Smooth muscle cell (in vitro differentiated cells): ENCODE data around the gene SRCIN1. TPM values are rescaled to one million over a fixed set of nuclear protein-coding genes. Genes with fewer than 3 reads are reported as not detected.

Source experiments
- DNase-seq: peaks from one replicate; lab custom pipeline; 2025; ENCODE audit not compliant: unreplicated experiment; lab: John Stamatoyannopoulos, UW
- H2AFZ ChIP-seq: fragments of 200-600 bp; sonication (generic); 2 replicates; pipeline ENCODE4 v1.6.0; 2016; ENCODE audit warnings: antibody characterized with exemption, low read depth, mild to moderate bottlenecking
- H3F3A ChIP-seq: fragments of 200-600 bp; sonication (generic); 2 replicates; pipeline ENCODE4 v1.6.0; 2017; ENCODE audit warnings: antibody characterized with exemption, low read depth
- H3K27ac ChIP-seq: fragments of 200-600 bp; sonication (generic); 2 replicates; pipeline ENCODE4 v1.5.1; 2016; ENCODE audit warnings: low read depth, mild to moderate bottlenecking
- H3K27me3 ChIP-seq: fragments of 200-600 bp; sonication (generic); 2 replicates; pipeline ENCODE4 v1.6.1; 2016; ENCODE audit warnings: low read depth, mild to moderate bottlenecking
- H3K36me3 ChIP-seq: fragments of 200-600 bp; sonication (generic); 2 replicates; pipeline ENCODE4 v1.5.1; 2016; ENCODE audit warnings: low read depth
- H3K4me1 ChIP-seq: fragments of 200-600 bp; sonication (generic); 2 replicates; pipeline ENCODE4 v1.5.1; 2016; ENCODE audit warnings: low read depth
- H3K4me2 ChIP-seq: fragments of 200-600 bp; sonication (generic); 2 replicates; pipeline ENCODE4 v1.6.0; 2016; ENCODE audit warnings: mild to moderate bottlenecking
- H3K4me3 ChIP-seq: fragments of 200-600 bp; sonication (generic); 2 replicates; pipeline ENCODE4 v1.5.1; 2016; ENCODE audit warnings: mild to moderate bottlenecking
- H3K79me2 ChIP-seq: fragments of 200-600 bp; sonication (generic); 2 replicates; pipeline ENCODE4 v1.6.0; 2016; ENCODE audit warnings: low read depth, mild to moderate bottlenecking
- H3K9ac ChIP-seq: fragments of 200-600 bp; sonication (generic); 2 replicates; pipeline ENCODE4 v1.6.0; 2016; ENCODE audit warnings: low read depth
- H3K9me3 ChIP-seq: fragments of 200-600 bp; sonication (generic); replicated peaks from 2 replicates; pipeline ENCODE4 v1.5.1; 2016; ENCODE audit warnings: low read depth
- H4K20me1 ChIP-seq: fragments of 200-600 bp; sonication (generic); 2 replicates; pipeline ENCODE4 v1.6.0; 2016; ENCODE audit warnings: low read depth
- WGBS: methylation state at CpG from one replicate; pipeline ENCODE4 v1.1.7; 2016; ENCODE audit warnings: low lambda C conversion rate; 5-methylcytosine and 5-hydroxymethylcytosine counted together
- polyA plus RNA-seq: library from polyadenylated mRNA; unstranded; fragments of >200 nt; fragmentation: Nextera tagmentation; extraction: Ambion mirVana; gene quantifications from 2 replicates; pipeline ENCODE4 v1.2.1, GENCODE V29; 2016
- total RNA-seq: library from RNA; depleted of rRNA; stranded (reverse); fragments of >200 nt; gene quantifications from 2 replicates; pipeline ENCODE4 v1.2.3, GENCODE V29; 2014
- TF ChIP-seq, protein P1 (sequence below): fragments of 200-600 bp; sonication (generic); IDR thresholded peaks from 2 replicates; pipeline ENCODE4 v1.5.1; 2017; ENCODE audit warnings: borderline replicate concordance, mild to moderate bottlenecking, antibody characterized with exemption; ENCODE audit not compliant: insufficient read depth, poor library complexity, severe bottlenecking

SRCIN1 gene
- total and polyA plus RNA-seq, 2 experiments from 2014 or later = 0.16 to 0.90 TPM

DNA sequence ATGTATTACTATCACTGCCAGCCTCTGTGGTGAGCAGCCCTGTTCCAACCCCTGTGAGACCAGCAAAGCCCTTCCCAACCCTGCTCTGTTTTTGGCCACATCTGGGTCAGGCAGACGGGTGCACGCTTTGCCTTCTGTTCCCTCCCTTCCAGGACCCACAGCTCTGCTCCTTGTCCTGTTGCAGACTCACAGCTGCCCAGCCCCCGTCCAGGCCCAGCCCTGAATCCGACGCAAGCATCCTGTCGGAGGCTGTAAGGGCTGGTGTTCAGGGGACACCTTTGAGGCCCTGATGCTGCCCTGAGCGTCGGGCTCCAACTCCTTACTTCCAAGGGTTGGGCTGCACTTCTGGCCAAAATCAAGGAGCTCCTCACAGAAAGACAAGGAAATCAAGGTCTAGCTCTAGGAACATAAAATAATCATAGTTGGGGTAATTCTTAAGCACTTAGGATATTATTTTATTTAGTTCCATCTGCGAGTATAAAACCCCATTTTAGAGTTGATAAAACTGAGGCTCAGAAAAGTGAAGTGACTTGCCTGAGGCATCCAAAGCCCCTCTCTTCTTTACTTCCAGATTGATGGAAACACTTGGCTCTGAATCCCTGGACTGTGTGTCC, 14.3 kb upstream of the SRCIN1 start:
- H3K36me3 ChIP-seq = no peaks in the 10 kb centered on the region
- peaks cover 3% of the 10 kb centered on the region for H3K27me3 ChIP-seq
- TF ChIP-seq, protein P1, sequence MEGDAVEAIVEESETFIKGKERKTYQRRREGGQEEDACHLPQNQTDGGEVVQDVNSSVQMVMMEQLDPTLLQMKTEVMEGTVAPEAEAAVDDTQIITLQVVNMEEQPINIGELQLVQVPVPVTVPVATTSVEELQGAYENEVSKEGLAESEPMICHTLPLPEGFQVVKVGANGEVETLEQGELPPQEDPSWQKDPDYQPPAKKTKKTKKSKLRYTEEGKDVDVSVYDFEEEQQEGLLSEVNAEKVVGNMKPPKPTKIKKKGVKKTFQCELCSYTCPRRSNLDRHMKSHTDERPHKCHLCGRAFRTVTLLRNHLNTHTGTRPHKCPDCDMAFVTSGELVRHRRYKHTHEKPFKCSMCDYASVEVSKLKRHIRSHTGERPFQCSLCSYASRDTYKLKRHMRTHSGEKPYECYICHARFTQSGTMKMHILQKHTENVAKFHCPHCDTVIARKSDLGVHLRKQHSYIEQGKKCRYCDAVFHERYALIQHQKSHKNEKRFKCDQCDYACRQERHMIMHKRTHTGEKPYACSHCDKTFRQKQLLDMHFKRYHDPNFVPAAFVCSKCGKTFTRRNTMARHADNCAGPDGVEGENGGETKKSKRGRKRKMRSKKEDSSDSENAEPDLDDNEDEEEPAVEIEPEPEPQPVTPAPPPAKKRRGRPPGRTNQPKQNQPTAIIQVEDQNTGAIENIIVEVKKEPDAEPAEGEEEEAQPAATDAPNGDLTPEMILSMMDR = no peak
- no peaks in the 10 kb centered on the region for H3K79me2 ChIP-seq
- no peaks in the 10 kb centered on the region for H3K4me1 ChIP-seq
- H3K9me3 ChIP-seq = no peaks in the 10 kb centered on the region
- DNase-seq = no peak
- H3K9ac ChIP-seq = no peak overlapping the region
- H4K20me1 ChIP-seq = no peaks in the 10 kb centered on the region
- no peak overlapping the region for H3K4me3 ChIP-seq
- H2AFZ ChIP-seq = no peak overlapping the region
- H3F3A ChIP-seq = no peaks in the 10 kb centered on the region
- no peak overlapping the region for H3K4me2 ChIP-seq
- H3K27ac ChIP-seq = no peak overlapping the region
- WGBS = 66% methylated on average over 9 of the region's 9 CpGs

DNA sequence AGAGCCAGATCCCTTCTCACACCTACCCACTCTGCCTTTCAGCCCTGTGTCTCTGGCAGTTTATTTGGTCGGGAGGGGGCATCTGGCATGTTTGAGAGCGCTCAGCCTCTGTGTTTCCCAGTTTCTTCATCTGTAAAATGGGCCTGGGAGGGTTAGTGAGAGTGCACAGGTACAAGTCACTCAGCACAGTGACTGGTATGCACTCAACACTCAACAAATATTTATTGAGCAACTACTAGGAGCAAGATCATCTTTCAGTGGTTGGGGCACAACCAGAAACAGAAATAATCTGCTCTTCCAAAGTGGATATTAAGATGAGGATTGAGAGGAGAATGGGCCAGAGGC, 13.7 kb upstream of the SRCIN1 start:
- no peaks in the 10 kb centered on the region for H3K79me2 ChIP-seq
- H3K4me3 ChIP-seq = no peak overlapping the region
- H3F3A ChIP-seq = no peaks in the 10 kb centered on the region
- H3K9ac ChIP-seq = no peak overlapping the region
- no peak for DNase-seq
- TF ChIP-seq, protein P1 = no peak
- no peaks in the 10 kb centered on the region for H3K9me3 ChIP-seq
- no peaks in the 10 kb centered on the region for H3K4me1 ChIP-seq
- H2AFZ ChIP-seq = no peak overlapping the region
- H3K4me2 ChIP-seq = no peak overlapping the region
- no peaks in the 10 kb centered on the region for H4K20me1 ChIP-seq
- peaks cover 3% of the 10 kb centered on the region for H3K27me3 ChIP-seq
- H3K27ac ChIP-seq = no peak overlapping the region
- WGBS = 90% methylated on average over 2 of the region's 2 CpGs
- H3K36me3 ChIP-seq = no peaks in the 10 kb centered on the region

- Histone ChIP-seq H3K27ac (no peak overlapping the region), H2AFZ (no peak overlapping the region), H3K27me3 (peaks cover 3% of the 10 kb centered on the region), H4K20me1 (no peaks in the 10 kb centered on the region), H3K4me2 (no peak overlapping the region), H3K4me1 (no peaks in the 10 kb centered on the region), H3K4me3 (no peak overlapping the region), H3K9me3 (no peaks in the 10 kb centered on the region), H3K36me3 (no peaks in the 10 kb centered on the region), H3K9ac (no peak overlapping the region), H3F3A (no peaks in the 10 kb centered on the region), H3K79me2 (no peaks in the 10 kb centered on the region)
- DNase-seq = no peak
- WGBS = 94% methylated on average over 11 of the region's 11 CpGs
- TF ChIP-seq, protein P1 = no peak
Measured at GRCh38 chr17:38617967-38618760, 12.4 kb upstream of the SRCIN1 start.
